HEK293 (cell line): ENCODE data around the gene CSPG4.

Source experiments
- CTCF ChIA-PET: fragments of 350-600 bp; formaldehyde crosslinking; extraction: SDS; loops from one replicate; lab custom pipeline; 2021; ENCODE audit warnings: antibody characterized with exemption; lab: Yijun Ruan, JAX
- POLR2A ChIA-PET: fragments of 300-600 bp; formaldehyde crosslinking; extraction: SDS; loops from one replicate; lab custom pipeline; 2020; ENCODE audit warnings: antibody characterized with exemption, inconsistent platforms; lab: Yijun Ruan, JAX
- H3K27ac ChIP-seq: fragments of 200-500 bp; sonication (Bioruptor generic); 2 replicates; pipeline ENCODE4 v1.5.1; 2014; ENCODE audit warnings: low read depth, low read length, control low read depth, inconsistent platforms; ENCODE audit errors: extremely low read depth
- H3K36me3 ChIP-seq, 2 experiments: fragments of 200-500 bp in 1 of 2; sonication (Bioruptor generic) in 1 of 2; 1 replicate in 1 of 2; 2 replicates in 1 of 2; pipeline ENCODE4 v1.5.1; 2014 to 2017; ENCODE audit warnings: inconsistent platforms in 2 of 2, low read length in 2 of 2; ENCODE audit not compliant: control insufficient read depth in 2 of 2, insufficient read depth in 1 of 2
- H3K4me1 ChIP-seq: fragments of 200-500 bp; sonication (Bioruptor generic); 2 replicates; pipeline ENCODE4 v1.5.1; 2014; ENCODE audit warnings: mild to moderate bottlenecking, low read length, inconsistent platforms; ENCODE audit not compliant: control insufficient read depth, insufficient read depth
- H3K4me3 ChIP-seq: 2 replicates; pipeline ENCODE4 v1.5.1; 2011; ENCODE audit warnings: low read depth, mild to moderate bottlenecking, control low read depth, low read length, moderate library complexity
- H3K9me3 ChIP-seq: fragments of 200-500 bp; sonication (Bioruptor generic); 2 replicates; pipeline ENCODE4 v1.5.1; 2014; ENCODE audit warnings: low read depth, low read length, inconsistent platforms; ENCODE audit not compliant: control insufficient read depth, insufficient read depth
- GLI2 ChIP-seq: fragments of 450-650 bp; formaldehyde crosslinking; IDR thresholded peaks from 2 replicates; pipeline ENCODE4; 2017; ENCODE audit warnings: missing biosample characterization, missing genetic modification characterization, low read depth, borderline replicate concordance
- KLF16 ChIP-seq: fragments of 450-650 bp; formaldehyde crosslinking; IDR thresholded peaks from 2 replicates; pipeline ENCODE4 v1.5.1; 2017; ENCODE audit warnings: missing biosample characterization, missing genetic modification characterization
- MYNN ChIP-seq: fragments of 450-650 bp; formaldehyde crosslinking; IDR thresholded peaks from 2 replicates; pipeline ENCODE4 v1.5.1; 2016; ENCODE audit warnings: missing biosample characterization, missing genetic modification characterization, borderline replicate concordance
- OSR2 ChIP-seq: fragments of 450-650 bp; formaldehyde crosslinking; IDR thresholded peaks from 2 replicates; pipeline ENCODE4 v1.5.1; 2016; ENCODE audit warnings: missing biosample characterization, missing genetic modification characterization
- REPIN1 ChIP-seq: fragments of 450-650 bp; formaldehyde crosslinking; IDR thresholded peaks from 2 replicates; pipeline ENCODE4 v1.5.1; 2017; ENCODE audit warnings: missing biosample characterization, missing genetic modification characterization, low read depth
- SP7 ChIP-seq: fragments of 450-650 bp; formaldehyde crosslinking; IDR thresholded peaks from 2 replicates; pipeline ENCODE4 v1.5.1; 2016; ENCODE audit warnings: missing biosample characterization, missing genetic modification characterization
- TSHZ1 ChIP-seq: fragments of 450-650 bp; formaldehyde crosslinking; IDR thresholded peaks from 2 replicates; pipeline ENCODE4 v1.5.1; 2016; ENCODE audit warnings: missing biosample characterization, missing genetic modification characterization, borderline replicate concordance
- YY2 ChIP-seq: fragments of 450-650 bp; formaldehyde crosslinking; IDR thresholded peaks from 2 replicates; pipeline ENCODE4 v1.5.1; 2016; ENCODE audit warnings: missing biosample characterization, missing genetic modification characterization
- ZBTB17 ChIP-seq: fragments of 450-650 bp; formaldehyde crosslinking; IDR thresholded peaks from 2 replicates; pipeline ENCODE4 v1.5.1; 2016; ENCODE audit warnings: missing biosample characterization, missing genetic modification characterization
- ZBTB26 ChIP-seq: fragments of 450-650 bp; formaldehyde crosslinking; optimal IDR thresholded peaks from 2 replicates; pipeline ENCODE3; 2016; ENCODE audit warnings: missing biosample characterization, mild to moderate bottlenecking, missing genetic modification characterization
- ZBTB48 ChIP-seq: fragments of 450-650 bp; formaldehyde crosslinking; IDR thresholded peaks from 2 replicates; pipeline ENCODE4 v1.5.1; 2016; ENCODE audit warnings: missing biosample characterization, missing genetic modification characterization
- ZBTB6 ChIP-seq: fragments of 450-650 bp; formaldehyde crosslinking; IDR thresholded peaks from 2 replicates; pipeline ENCODE4 v1.5.1; 2017; ENCODE audit warnings: missing biosample characterization, missing genetic modification characterization
- ZEB2 ChIP-seq: fragments of 450-650 bp; formaldehyde crosslinking; IDR thresholded peaks from 2 replicates; pipeline ENCODE4 v1.5.1; 2016; ENCODE audit warnings: missing biosample characterization, missing genetic modification characterization
- ZNF121 ChIP-seq: fragments of 450-650 bp; formaldehyde crosslinking; IDR thresholded peaks from 2 replicates; pipeline ENCODE4 v1.5.1; 2016; ENCODE audit warnings: missing biosample characterization, missing genetic modification characterization
- ZNF132 ChIP-seq: fragments of 450-650 bp; formaldehyde crosslinking; IDR thresholded peaks from 2 replicates; pipeline ENCODE4 v1.5.1; 2017; ENCODE audit warnings: missing biosample characterization, missing genetic modification characterization, borderline replicate concordance
- ZNF146 ChIP-seq: fragments of 450-650 bp; formaldehyde crosslinking; IDR thresholded peaks from 2 replicates; pipeline ENCODE4 v1.5.1; 2016; ENCODE audit warnings: missing biosample characterization, missing genetic modification characterization
- ZNF16 ChIP-seq: fragments of 450-650 bp; formaldehyde crosslinking; IDR thresholded peaks from 2 replicates; pipeline ENCODE4 v1.5.1; 2016; ENCODE audit warnings: low read depth, missing biosample characterization, missing genetic modification characterization
- ZNF211 ChIP-seq: fragments of 450-650 bp; formaldehyde crosslinking; IDR thresholded peaks from 2 replicates; pipeline ENCODE4 v1.5.1; 2016; ENCODE audit warnings: low read depth, missing biosample characterization, missing genetic modification characterization
- ZNF26 ChIP-seq: fragments of 450-650 bp; formaldehyde crosslinking; IDR thresholded peaks from 2 replicates; pipeline ENCODE4 v1.5.1; 2016; ENCODE audit warnings: missing biosample characterization, missing genetic modification characterization
- ZNF350 ChIP-seq: fragments of 450-650 bp; formaldehyde crosslinking; IDR thresholded peaks from 2 replicates; pipeline ENCODE4 v1.5.0; 2017; ENCODE audit warnings: missing biosample characterization, mild to moderate bottlenecking, missing genetic modification characterization
- ZNF366 ChIP-seq: fragments of 450-650 bp; formaldehyde crosslinking; conservative IDR thresholded peaks from 2 replicates; pipeline ENCODE4 v1.5.1; 2016; ENCODE audit warnings: missing biosample characterization, missing genetic modification characterization
- ZNF394 ChIP-seq: fragments of 450-650 bp; formaldehyde crosslinking; IDR thresholded peaks from 2 replicates; pipeline ENCODE4 v1.5.1; 2016; ENCODE audit warnings: missing biosample characterization, missing genetic modification characterization, mild to moderate bottlenecking, moderate library complexity, borderline replicate concordance
- ZNF426 ChIP-seq: fragments of 450-650 bp; formaldehyde crosslinking; IDR thresholded peaks from 2 replicates; pipeline ENCODE4 v1.5.1; 2017; ENCODE audit warnings: missing biosample characterization, missing genetic modification characterization, mild to moderate bottlenecking, inconsistent platforms, moderate library complexity
- ZNF514 ChIP-seq: fragments of 450-650 bp; formaldehyde crosslinking; IDR thresholded peaks from 2 replicates; pipeline ENCODE4 v1.5.1; 2016; ENCODE audit warnings: missing biosample characterization, missing genetic modification characterization
- ZNF585B ChIP-seq: fragments of 450-650 bp; formaldehyde crosslinking; IDR thresholded peaks from 2 replicates; pipeline ENCODE4 v1.5.1; 2016; ENCODE audit warnings: missing biosample characterization, missing genetic modification characterization
- ZNF610 ChIP-seq: fragments of 450-650 bp; formaldehyde crosslinking; IDR thresholded peaks from 2 replicates; pipeline ENCODE4 v1.5.1; 2016; ENCODE audit warnings: missing biosample characterization, missing genetic modification characterization, borderline replicate concordance
- ZNF660 ChIP-seq: fragments of 450-650 bp; IDR thresholded peaks from 2 replicates; pipeline ENCODE4 v1.5.1; 2018; ENCODE audit warnings: missing biosample characterization, mild to moderate bottlenecking, missing genetic modification characterization
- ZNF776 ChIP-seq: fragments of 450-650 bp; formaldehyde crosslinking; IDR thresholded peaks from 2 replicates; pipeline ENCODE4 v1.5.0; 2017; ENCODE audit warnings: missing biosample characterization, missing genetic modification characterization, borderline replicate concordance
- ZSCAN30 ChIP-seq: fragments of 450-650 bp; IDR thresholded peaks from 2 replicates; pipeline ENCODE4 v1.5.1; 2018; ENCODE audit warnings: missing biosample characterization, mild to moderate bottlenecking, missing genetic modification characterization, moderate library complexity

CSPG4 gene

GRCh38 chr15:75738014-75738646, 25.5 kb upstream of the CSPG4 start:
- peak overlapping the region; percentile 55; the same call in 1 of the 2 replicates for H3K27ac ChIP-seq
- H3K4me1 ChIP-seq = no peaks in the 10 kb centered on the region
- H3K36me3 ChIP-seq = no peaks in the 10 kb centered on the region
- POLR2A ChIA-PET = interaction anchor here (0.5 to 1.6 kb wide), 15 partner anchors 9 to 895 kb away, joined by 3 to 9 read pairs (median 3); partner anchors contain the start of genes C15orf39, FBXO22, SNUPN and ULK3
- CTCF ChIA-PET = interaction anchor here (0.6 to 2.0 kb wide), 6 partner anchors 52 to 282 kb away, joined by 3 to 7 read pairs (median 4); no protein-coding TSS in a partner anchor
- no peaks in the 10 kb centered on the region for H3K9me3 ChIP-seq
- peak overlapping the region; percentile 66 for H3K4me3 ChIP-seq
- TF ChIP-seq ZBTB26 (tag by site-specific recombination) = no peak
- TF ChIP-seq ZNF16 (tag by site-specific recombination) = no peak
- TF ChIP-seq ZNF610 (tag by site-specific recombination) = no peak
- no peak for TF ChIP-seq ZNF146 (tag by site-specific recombination)
- 0 out of 2 replicates have a peak, but pooled peaks have one; percentile 23 for TF ChIP-seq ZNF121 (tag by site-specific recombination)
- no peak for TF ChIP-seq ZNF132 (tag by site-specific recombination)
- TF ChIP-seq SP7 (tag by site-specific recombination) = 0 out of 2 replicates have a peak, but pooled peaks have one; percentile 9
- TF ChIP-seq OSR2 (tag by site-specific recombination) = no peak
- TF ChIP-seq ZBTB6 (tag by site-specific recombination) = no peak
- no peak for TF ChIP-seq ZNF211 (tag by site-specific recombination)
- TF ChIP-seq ZNF394 (tag by site-specific recombination) = no peak
- no peak for TF ChIP-seq ZNF26 (tag by site-specific recombination)
- TF ChIP-seq ZNF366 (tag by site-specific recombination) = peak; percentile 70
- no peak for TF ChIP-seq ZNF585B
- peak; percentile 39; the same call in 1 of the 2 replicates for TF ChIP-seq ZBTB17 (tag by site-specific recombination)
- TF ChIP-seq ZNF514 (tag by site-specific recombination) = no peak
- TF ChIP-seq ZEB2 (tag by site-specific recombination) = peak; percentile 53; the same call in 1 of the 2 replicates
- TF ChIP-seq ZNF660 = no peak
- TF ChIP-seq ZBTB48 (tag by site-specific recombination) = peak; percentile 83
- TF ChIP-seq GLI2 = no peak; the same call in 1 of the 2 replicates
- TF ChIP-seq KLF16 (tag by site-specific recombination) = no peak
- TF ChIP-seq ZNF776 = no peak
- TF ChIP-seq MYNN (tag by site-specific recombination) = no peak
- no peak for TF ChIP-seq YY2 (tag by site-specific recombination)
- no peak for TF ChIP-seq REPIN1 (tag by site-specific recombination)
- TF ChIP-seq ZNF350 (tag by site-specific recombination) = no peak
- TF ChIP-seq ZNF426 = no peak
- TF ChIP-seq ZSCAN30 = 0 out of 2 replicates have a peak, but pooled peaks have one; percentile 14
- no peak for TF ChIP-seq TSHZ1 (tag by site-specific recombination)
